ENCODE results near the gene FAM53B. TPM values are rescaled to one million over a fixed set of nuclear protein-coding genes. Genes with fewer than 3 reads are reported as not detected.

FAM53B gene
- total RNA-seq, 1 experiment from 2014 or later = 14.9 TPM

DNA sequence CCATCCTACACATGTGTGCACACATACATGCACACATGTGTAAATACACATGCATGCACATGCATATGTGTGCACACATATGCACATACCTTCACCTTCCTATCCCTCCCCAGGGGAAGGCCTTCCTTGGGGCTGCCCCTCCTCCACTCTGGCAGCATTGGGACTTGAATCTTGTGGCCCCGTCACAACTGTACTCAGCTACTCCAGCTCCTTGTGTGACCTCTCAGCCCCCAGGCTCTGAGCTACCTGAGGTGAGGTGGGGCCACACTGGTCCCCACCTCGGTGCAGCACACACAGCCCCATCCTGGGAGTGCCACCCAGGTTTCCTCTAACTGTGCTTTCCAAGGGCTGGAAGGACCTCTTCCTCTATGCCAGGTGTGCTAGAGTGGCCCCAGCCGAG lies 166.5 kb downstream of the FAM53B start:
- no TSS peak for BruUV-seq (replicated peaks)
- intact Hi-C loops (cut with micrococcal nuclease) = no loop called here
- H3K27ac Mint-ChIP-seq (ENCODE audit: low read depth, unreplicated experiment) = no peak overlapping the region
- CTCF ChIA-PET = no interaction called here
- no peak overlapping the region for H3K4me3 Mint-ChIP-seq (ENCODE audit: unreplicated experiment)
- POLR2A ChIA-PET = no interaction called here
- DNase-seq (ENCODE audit: unreplicated experiment) = no peak
- TF ChIP-seq, protein P1, sequence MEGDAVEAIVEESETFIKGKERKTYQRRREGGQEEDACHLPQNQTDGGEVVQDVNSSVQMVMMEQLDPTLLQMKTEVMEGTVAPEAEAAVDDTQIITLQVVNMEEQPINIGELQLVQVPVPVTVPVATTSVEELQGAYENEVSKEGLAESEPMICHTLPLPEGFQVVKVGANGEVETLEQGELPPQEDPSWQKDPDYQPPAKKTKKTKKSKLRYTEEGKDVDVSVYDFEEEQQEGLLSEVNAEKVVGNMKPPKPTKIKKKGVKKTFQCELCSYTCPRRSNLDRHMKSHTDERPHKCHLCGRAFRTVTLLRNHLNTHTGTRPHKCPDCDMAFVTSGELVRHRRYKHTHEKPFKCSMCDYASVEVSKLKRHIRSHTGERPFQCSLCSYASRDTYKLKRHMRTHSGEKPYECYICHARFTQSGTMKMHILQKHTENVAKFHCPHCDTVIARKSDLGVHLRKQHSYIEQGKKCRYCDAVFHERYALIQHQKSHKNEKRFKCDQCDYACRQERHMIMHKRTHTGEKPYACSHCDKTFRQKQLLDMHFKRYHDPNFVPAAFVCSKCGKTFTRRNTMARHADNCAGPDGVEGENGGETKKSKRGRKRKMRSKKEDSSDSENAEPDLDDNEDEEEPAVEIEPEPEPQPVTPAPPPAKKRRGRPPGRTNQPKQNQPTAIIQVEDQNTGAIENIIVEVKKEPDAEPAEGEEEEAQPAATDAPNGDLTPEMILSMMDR (IDR thresholded peaks at IDR 0.05; ENCODE audit: unreplicated experiment) = no peak
- H3K27me3 Mint-ChIP-seq (ENCODE audit: insufficient read depth, unreplicated experiment) = peaks cover 19% of the 10 kb centered on the region
- H3K9me3 Mint-ChIP-seq (ENCODE audit: unreplicated experiment) = no peaks in the 10 kb centered on the region
- no peaks in the 10 kb centered on the region for H3K4me1 Mint-ChIP-seq (ENCODE audit: insufficient read depth, unreplicated experiment)
- peaks cover 4% of the 10 kb centered on the region for H3K36me3 Mint-ChIP-seq (ENCODE audit: insufficient read depth, unreplicated experiment)

DNA sequence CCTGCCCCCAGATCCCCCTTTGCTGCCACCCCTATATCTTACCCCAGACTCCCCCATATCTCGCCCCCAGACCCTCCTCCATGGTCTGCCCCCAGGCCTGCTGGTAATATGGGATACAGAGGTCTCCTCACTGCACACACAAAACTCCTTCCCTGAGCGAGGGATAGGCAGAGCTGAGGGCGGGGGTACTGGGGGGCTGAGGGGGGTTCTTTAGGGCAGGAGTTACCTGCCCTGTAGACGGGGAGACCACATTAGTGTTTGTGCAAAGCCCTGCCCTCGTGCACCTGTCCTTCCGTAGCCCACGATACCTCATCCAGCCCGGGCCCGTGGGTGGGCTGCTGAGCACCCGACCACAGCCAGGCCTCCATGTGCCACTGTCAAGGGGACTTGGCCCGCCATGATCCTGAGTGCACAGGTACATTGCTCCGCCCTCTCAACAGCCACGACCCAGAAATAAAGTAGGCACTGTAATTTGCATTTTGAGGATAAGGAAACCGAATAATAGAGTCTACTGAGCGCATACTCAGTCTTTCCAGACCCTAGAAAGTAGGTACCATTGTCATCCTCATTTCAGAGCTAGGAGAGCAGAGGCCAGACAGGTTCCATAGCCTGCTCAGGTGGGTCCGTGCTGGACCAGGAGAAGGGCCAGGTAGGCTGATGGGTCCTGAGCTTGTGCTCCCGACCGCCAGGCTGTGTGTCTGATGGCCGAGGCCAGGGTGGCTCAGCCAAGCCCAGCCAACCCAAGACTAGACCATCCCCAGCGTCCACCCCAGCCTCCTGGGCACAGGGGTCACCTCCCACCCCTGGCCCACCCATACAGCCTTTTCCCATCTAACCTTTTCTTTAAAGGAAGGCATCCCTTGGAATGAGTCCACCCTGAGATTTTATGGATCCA lies 167.4 kb downstream of the FAM53B start:
- TF ChIP-seq, protein P1 (IDR thresholded peaks at IDR 0.05; ENCODE audit: unreplicated experiment) = no peak
- H3K4me3 Mint-ChIP-seq (ENCODE audit: unreplicated experiment) = no peak overlapping the region
- CTCF ChIA-PET = interaction anchor here (0.6 kb wide), 1 partner anchor 276 kb away, joined by 3 read pairs; no protein-coding TSS in a partner anchor

DNA sequence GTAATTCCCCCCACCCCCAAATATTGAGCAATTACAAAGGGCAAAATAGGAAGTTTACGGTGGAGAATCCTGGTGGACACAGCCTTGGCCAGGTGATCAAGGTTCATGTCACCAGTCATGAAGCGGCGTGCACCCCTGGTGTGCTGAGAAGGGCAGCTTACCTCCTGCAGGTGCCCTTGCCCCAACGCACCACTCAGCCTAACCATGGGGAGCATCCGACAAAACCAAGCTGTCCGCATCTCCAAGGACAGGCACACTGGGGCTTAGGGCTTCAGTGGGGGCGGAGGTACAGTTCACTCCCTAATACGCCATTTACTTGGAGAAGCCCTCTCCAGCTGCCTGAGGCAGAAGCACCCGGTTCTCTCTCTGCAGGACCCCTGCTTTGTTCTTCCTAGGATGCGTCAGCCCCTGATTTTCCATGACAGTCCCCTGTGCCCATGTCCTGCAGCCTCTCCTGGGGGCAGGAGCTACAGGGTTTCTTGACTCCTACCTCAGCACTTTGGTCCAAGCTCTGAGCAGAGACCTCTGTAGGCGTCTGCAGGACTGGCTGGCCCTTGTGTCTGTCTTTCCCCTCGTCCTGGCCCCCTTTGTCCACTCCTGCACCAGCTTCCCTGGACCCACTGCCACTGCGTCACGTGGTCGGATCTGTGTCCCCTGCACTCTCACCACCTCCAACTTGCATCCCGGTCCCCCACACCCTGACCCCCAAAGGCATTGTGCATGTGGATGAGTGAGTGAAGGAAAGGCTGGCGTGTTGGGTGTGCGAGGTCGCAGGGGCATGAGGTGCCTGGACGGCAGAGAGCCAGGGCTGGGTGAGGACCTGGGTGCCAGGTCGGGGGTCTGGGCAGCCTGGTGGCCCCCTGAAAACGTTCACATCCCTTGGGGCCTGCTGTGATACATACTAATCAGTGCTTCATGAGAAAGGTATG lies 168.8 kb downstream of the FAM53B start:
- H3K4me3 Mint-ChIP-seq (ENCODE audit: unreplicated experiment) = no peak overlapping the region
- H3K36me3 Mint-ChIP-seq (ENCODE audit: insufficient read depth, unreplicated experiment) = no peaks in the 10 kb centered on the region
- H3K4me1 Mint-ChIP-seq (ENCODE audit: insufficient read depth, unreplicated experiment) = no peaks in the 10 kb centered on the region
- BruUV-seq (replicated peaks) = no TSS peak
- H3K27ac Mint-ChIP-seq (ENCODE audit: low read depth, unreplicated experiment) = no peak overlapping the region
- intact Hi-C loops (cut with micrococcal nuclease) = no loop called here
- H3K9me3 Mint-ChIP-seq (ENCODE audit: unreplicated experiment) = no peaks in the 10 kb centered on the region
- CTCF ChIA-PET = interaction anchor here (0.6 to 1.3 kb wide), 2 partner anchors 36 to 76 kb away, joined by 3 read pairs; no protein-coding TSS in a partner anchor
- peaks cover 19% of the 10 kb centered on the region for H3K27me3 Mint-ChIP-seq (ENCODE audit: insufficient read depth, unreplicated experiment)
- DNase-seq (ENCODE audit: unreplicated experiment) = no peak
- POLR2A ChIA-PET = no interaction called here
- TF ChIP-seq, protein P1 (IDR thresholded peaks at IDR 0.05; ENCODE audit: unreplicated experiment) = no peak

More for the DNA sequence above, 167.4 kb downstream of the FAM53B start:
- Mint-ChIP-seq H3K27me3 (ENCODE audit: insufficient read depth, unreplicated experiment) (peaks cover 19% of the 10 kb centered on the region), H3K9me3 (ENCODE audit: unreplicated experiment) (no peaks in the 10 kb centered on the region), H3K27ac (ENCODE audit: low read depth, unreplicated experiment) (no peak overlapping the region), H3K4me1 (ENCODE audit: insufficient read depth, unreplicated experiment) (no peaks in the 10 kb centered on the region), H3K36me3 (ENCODE audit: insufficient read depth, unreplicated experiment) (peaks cover 4% of the 10 kb centered on the region)
- POLR2A ChIA-PET = no interaction called here
- DNase-seq (ENCODE audit: unreplicated experiment) = no peak
- intact Hi-C loops (cut with micrococcal nuclease) = no loop called here
- no TSS peak for BruUV-seq (replicated peaks)

All from MCF 10A (cell line).